IPS-NIHi11 (cell line): ENCODE results near the gene AIPL1.
A peak's percentile ranks its signal among the peaks of the same experiment; 100 is the strongest.
"Not testable (repeated sequence)": the region's sequence is repeated elsewhere in the genome, so short reads cannot be mapped to it uniquely, and the experiment has no call there.

Source experiments
- DNase-seq: peaks from one replicate; pipeline ENCODE4 v3.0.0; 2012; ENCODE audit warnings: mixed read lengths, low spot score

The AIPL1 gene

GRCh38 chr17:6435051-6435450 lies at the start of gene AIPL1:
Gene AIPL1 (minus strand): TSS chr17:6435121. CDS start chr17:6435104, 17 bp downstream.
- DNase-seq: no peak

DNA sequence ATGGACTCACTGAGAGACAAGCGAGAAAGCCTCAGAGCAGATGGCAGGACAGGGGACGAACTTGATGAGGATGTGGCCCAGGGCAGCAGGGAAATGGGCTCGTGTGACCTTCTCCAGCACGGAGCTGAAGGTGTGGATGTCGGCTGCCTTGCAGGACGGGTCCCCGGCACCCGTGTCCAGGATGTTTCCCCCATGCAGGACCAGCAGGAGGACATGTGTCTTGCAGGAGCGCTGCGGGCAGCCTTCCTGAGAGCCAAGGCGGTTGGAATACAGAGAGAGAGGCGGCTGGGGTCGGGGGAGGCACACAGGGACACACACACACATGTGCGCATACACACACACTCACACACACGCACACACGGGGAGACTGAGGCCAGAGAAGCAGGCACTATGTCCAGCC lies 48.6 kb upstream of the AIPL1 start:
- DNase-seq: no peak

GRCh38 chr17:6482796-6483195 lies 47.9 kb upstream of the AIPL1 start:
- not testable (repeated sequence) for DNase-seq

GRCh38 chr17:6482105-6482455 lies 47.2 kb upstream of the AIPL1 start:
- no peak for DNase-seq

- peak; percentile 53 for DNase-seq
Observed at GRCh38 chr17:6480303-6480675, 45.4 kb upstream of the AIPL1 start.

- no peak for DNase-seq
Observed at GRCh38 chr17:6479622-6480302, 44.8 kb upstream of the AIPL1 start.

DNA sequence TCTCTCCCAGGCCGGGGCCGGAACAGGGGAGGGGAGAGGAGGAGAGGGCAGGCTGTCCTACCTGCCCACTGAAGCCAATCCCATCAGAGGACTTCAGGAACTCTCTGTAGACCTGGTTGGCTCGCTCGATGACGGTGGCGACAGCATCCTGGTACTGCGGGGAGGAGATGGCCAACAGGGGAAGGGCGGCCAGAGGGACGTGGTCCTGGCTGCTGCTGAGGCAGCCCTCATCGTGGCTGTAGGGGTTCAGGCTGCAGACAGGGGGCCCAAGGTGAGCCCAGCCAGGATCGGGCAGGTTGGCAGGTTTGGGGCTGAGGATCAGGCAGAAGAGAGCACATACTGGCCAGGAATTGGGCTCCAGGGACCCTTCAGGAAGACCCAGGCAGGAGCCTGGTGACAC lies 43.6 kb upstream of the AIPL1 start:
- DNase-seq: no peak

DNA sequence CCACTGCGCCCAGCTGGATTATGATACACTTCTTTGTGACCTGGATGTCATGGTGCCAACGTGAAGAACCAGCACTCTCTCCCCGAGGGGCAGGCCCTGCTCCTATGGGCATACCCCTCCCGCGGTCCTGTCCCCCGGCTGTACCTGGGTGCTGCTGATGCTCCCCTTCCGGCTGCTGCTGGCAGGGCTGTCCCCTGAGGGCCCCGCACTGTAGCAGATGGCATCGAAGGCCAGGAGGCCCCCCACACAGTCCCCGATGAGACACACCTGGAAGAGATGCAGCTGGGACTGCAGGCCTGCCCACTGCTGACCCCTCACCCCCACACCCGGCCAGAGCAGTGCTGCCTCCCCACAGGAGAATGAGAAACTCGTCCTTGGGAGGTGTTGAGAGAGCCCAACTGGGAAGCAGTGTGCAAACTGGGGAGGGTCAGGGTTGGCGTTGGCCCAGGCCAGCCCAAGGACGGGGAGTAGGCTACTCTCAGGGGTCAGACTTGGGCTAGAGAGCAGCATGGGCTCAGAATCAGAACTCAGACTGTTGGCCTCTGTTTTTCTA lies 43.0 kb upstream of the AIPL1 start:
- no peak for DNase-seq

- DNase-seq: no peak
Observed at GRCh38 chr17:6476810-6477179, 41.9 kb upstream of the AIPL1 start.

DNA sequence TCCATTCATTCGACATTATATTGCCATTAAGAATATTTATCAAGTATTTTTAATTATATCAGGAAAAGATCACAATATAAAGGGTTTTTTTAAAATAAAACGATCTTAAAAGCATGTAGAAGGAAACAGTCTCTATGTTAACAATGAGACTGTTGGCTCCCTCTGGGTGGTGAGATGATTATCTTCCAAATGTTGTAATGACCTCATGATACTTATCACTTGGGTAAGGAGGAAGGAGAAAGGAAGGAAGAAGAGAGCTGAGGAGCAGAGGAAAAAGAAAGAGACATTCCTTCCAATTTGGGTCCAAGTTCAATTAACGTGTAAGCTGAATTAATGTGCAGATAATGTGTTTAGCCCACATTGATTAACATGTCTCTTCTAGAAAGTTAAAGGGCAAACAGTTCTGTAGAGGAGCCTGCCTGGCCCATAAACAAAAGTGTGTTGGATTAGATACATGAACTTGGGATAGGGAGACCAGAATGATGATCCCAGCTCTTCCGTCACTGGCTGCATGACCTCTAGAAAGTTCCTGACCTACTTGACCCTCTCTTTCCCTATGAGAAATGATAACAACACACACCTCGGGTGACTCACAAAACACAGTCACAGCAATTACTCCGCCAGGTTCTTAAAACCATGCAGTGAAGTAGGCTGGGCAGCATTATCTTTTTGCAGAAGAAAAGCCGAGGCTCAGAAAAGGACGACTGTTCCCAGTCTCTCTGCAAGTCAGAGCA lies 41.3 kb upstream of the AIPL1 start:
- no peak for DNase-seq

DNA sequence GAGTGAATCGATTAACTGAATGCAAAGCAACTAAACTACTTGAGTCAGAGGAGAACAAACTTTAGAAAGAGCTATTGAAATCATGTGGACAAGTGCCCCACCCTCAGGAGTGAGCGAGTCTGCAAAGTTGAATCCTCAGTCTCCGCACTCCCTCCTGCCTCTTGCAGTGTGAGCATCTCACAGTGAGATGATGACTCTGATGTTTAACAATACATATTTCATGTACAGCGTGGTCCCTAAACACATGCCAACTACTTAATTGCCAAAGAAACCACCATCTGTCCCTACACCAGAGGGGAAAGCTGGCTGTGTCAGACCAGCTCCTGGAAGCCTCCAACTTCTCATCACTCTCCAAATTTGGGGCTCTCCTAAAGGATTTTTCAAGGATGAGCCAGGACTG lies 40.5 kb upstream of the AIPL1 start:
- no peak for DNase-seq

DNA sequence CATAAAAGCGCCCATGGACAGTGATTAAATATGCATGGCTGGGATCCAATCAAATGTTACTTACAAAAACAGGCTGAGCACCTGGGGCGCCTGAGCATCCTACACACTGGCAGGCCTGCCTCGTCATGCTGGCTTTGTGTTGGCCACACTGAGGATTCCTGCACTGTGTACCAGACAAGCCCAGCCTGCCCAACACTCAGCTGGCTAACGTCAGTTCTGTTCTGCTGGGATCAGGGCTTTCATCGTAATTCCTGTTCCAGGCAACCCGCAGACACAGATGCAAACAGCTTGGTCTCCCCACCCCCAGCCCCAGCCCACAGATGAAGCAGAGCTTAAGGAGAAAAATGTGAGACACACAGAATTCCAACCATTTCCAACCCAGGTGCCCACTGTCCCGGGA lies 40.0 kb upstream of the AIPL1 start:
- DNase-seq: no peak

- no peak for DNase-seq
Observed at GRCh38 chr17:6474376-6474775, 39.5 kb upstream of the AIPL1 start.

DNA sequence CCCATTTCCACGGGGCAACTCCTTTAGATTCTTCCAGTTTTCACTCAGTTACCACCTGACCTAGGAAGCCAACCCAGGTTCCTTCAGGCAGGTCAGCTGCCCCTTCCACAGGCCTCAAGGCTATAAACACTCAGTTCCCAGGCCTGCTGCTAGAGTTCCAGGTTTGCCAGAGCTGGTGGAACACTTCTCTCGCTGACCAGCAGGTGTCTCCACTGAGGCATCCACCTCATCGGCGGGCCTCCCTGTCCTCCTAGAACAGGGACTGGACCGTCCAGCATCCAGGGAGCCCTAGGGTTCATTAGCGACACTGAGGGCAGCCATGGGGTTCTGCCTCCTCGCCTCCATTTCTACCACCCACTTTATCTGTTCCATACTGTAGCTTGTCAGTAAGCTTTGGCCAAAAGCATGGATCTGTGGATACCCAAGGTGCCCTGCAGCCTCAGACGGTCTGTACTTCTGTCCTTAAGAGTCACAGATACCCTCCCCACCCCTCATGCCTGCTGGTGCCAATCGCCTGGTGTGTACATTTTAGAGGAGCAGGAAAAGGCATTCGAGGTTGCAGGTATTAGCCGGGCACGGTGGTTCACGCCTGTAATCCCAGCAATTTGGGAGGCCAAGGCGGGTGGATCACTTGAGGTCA lies 38.3 kb upstream of the AIPL1 start:
- peak; percentile 95 for DNase-seq

DNA sequence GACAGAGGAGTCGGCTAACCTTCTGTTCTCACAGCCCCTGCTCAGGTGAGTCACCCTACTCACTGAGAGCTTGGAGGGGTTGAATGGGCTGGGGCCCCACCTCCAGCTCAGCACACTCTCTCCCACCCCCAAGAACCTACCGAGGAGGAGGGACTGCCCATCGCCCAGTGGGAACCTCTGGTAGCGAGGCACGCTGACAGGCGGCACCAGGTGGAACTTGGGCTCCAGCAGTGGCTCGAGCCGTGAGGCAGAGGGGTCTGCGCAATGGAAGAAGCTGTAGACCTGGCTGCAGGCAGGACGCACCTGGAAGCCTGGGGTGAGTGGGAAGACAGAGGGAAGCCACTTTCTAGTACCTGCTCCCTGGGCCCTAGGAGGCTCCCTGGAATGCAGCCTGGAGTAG lies 37.6 kb upstream of the AIPL1 start:
- no peak for DNase-seq

DNA sequence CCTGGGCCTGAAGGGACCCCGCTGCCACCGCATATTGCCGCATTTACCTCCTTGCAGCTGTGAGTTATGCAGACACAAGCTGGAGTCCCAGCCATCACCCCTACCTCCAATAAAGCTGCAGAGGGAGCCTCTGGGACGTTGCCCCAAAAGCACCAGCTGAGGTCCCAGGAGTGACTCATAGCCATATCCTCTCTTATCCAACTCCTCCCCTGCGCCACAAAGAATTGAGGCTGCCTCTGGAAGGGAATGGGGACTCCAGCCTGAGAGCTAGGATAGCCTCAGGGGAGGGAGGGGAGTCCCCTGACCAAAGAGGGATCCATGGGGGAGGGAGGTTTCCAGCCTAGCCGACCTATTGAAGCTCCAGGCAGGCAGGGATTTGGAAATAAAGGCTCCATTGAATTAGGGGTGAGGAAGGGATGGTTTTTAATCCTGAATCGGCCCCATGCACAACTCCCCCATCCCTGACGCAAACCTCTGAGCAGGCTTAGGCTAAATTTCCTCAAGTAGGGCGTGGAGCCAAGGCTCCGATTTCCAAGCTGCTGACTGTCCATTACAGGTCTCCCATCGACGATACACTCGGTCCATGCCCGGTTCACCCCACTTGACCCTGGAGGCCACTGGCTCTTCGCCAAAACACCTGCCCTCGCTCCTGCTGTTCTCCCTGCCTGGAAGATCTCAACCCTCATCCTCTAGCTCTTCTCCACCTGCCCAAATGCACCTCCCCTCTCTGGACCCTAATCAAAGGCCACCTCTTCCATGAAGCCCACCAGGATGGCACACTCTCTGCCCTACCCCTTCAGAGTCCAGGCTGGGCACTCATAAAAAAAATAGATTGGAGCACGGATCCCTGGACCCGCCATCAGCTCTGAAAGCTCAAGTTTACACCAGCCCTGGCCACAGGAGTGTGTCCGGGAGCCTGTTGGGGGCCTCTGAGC lies 36.9 kb upstream of the AIPL1 start:
- peak; percentile 47 for DNase-seq

GRCh38 chr17:6470751-6471521 lies 36.0 kb upstream of the AIPL1 start:
- no peak for DNase-seq

- no peak for DNase-seq
Observed at GRCh38 chr17:6470146-6470718, 35.3 kb upstream of the AIPL1 start.

- no peak for DNase-seq
Observed at GRCh38 chr17:6468051-6468790, 33.3 kb upstream of the AIPL1 start.

DNA sequence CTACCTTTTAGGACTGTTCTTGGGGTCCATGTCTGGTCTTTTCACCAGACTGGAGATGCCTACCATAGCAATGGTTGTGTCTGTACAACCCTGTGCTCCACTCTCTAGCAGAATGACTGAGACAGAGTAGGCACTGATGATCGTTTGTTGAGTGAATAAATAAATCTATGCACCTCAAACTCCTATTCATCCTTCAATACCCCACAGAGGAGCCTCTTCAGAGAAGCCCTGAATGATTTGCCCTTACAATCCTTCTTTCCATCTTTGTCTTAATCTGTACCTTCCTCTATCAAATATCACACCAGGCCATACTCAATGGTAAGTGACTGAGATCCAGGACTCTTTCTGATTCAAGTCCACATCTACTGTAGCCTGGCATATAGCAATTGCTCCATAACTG lies 32.6 kb upstream of the AIPL1 start:
- DNase-seq: no peak
